NCI-H69 (cell line): Measurements from ENCODE around the gene TMEM100.

Experiments used
- DNase-seq: peaks from one replicate; lab custom pipeline; 2025; lab: John Stamatoyannopoulos, UW

TMEM100 gene

GRCh38 chr17:55717898-55718735 lies 4.5 kb downstream of the TMEM100 start:
- peak; percentile 85 for DNase-seq

GRCh38 chr17:55717432-55717831 lies 5.2 kb downstream of the TMEM100 start:
- no peak for DNase-seq

- DNase-seq: peak; percentile 78
Measured at GRCh38 chr17:55710829-55711496, 11.7 kb downstream of the TMEM100 start.

GRCh38 chr17:55710410-55710809 lies 12.3 kb downstream of the TMEM100 start:
- DNase-seq: peak; percentile 50

- peak; percentile 40 for DNase-seq
Measured at GRCh38 chr17:55709984-55710383, 12.7 kb downstream of the TMEM100 start.

GRCh38 chr17:55709440-55709839 lies 13.2 kb downstream of the TMEM100 start:
- DNase-seq: no peak

- no peak for DNase-seq
Measured at GRCh38 chr17:55708175-55708974, 14.3 kb downstream of the TMEM100 start.

GRCh38 chr17:55706808-55707773 lies 15.6 kb downstream of the TMEM100 start:
- peak; percentile 60 for DNase-seq

GRCh38 chr17:55705847-55706246 lies 16.8 kb downstream of the TMEM100 start:
- DNase-seq: peak; percentile 68

- DNase-seq: no peak
Measured at GRCh38 chr17:55704401-55704800, 18.3 kb downstream of the TMEM100 start.

- no peak for DNase-seq
Measured at GRCh38 chr17:55702150-55702549, 20.5 kb downstream of the TMEM100 start.

- DNase-seq: peak; percentile 74
Measured at GRCh38 chr17:55699181-55699860, 23.3 kb downstream of the TMEM100 start.

- DNase-seq: no peak
Measured at GRCh38 chr17:55694286-55694910, 28.3 kb downstream of the TMEM100 start.

GRCh38 chr17:55693254-55694216 lies 29.1 kb downstream of the TMEM100 start:
- peak; percentile 35 for DNase-seq

- no peak for DNase-seq
Measured at GRCh38 chr17:55692276-55692675, 30.4 kb downstream of the TMEM100 start.

- no peak for DNase-seq
Measured at GRCh38 chr17:55691666-55692065, 31.0 kb downstream of the TMEM100 start.

GRCh38 chr17:55690105-55690508 lies 32.6 kb downstream of the TMEM100 start:
- DNase-seq: peak; percentile 9

- no peak for DNase-seq
Measured at GRCh38 chr17:55689672-55690071, 33.0 kb downstream of the TMEM100 start.

- DNase-seq: no peak
Measured at GRCh38 chr17:55688057-55688456, 34.6 kb downstream of the TMEM100 start.
